ENCODE data around the gene ZNF414. TPM values are rescaled to one million over a fixed set of nuclear protein-coding genes. Genes with fewer than 3 reads are reported as not detected.

The ZNF414 gene
- polyA plus RNA-seq, 2 of the 4 experiments (the other 2 are of a cell fraction), result 2.8 to 22.1 TPM

- no peak for TF ChIP-seq ZC3H11A (IDR thresholded peaks at IDR 0.05)
- TF ChIP-seq MAX (IDR thresholded peaks at IDR 0.05), result no peak
- TF ChIP-seq BCL3 (IDR thresholded peaks at IDR 0.05), result no peak
- no peak for TF ChIP-seq CBX8 (IDR thresholded peaks at IDR 0.05)
- TF ChIP-seq CHD4 (IDR thresholded peaks at IDR 0.05; ENCODE audit: borderline replicate concordance), result no peak
- no peak for TF ChIP-seq E2F6 (IDR thresholded peaks at IDR 0.05; ENCODE audit: borderline replicate concordance, low read depth)
- FAIRE-seq (no peak), DNase-seq (ENCODE audit: low read depth in 1 of 2, low spot score in 1 of 2) (no peak), ATAC-seq (no peak)
- ChIA-PET CTCF (interaction anchor here (0.6 to 3.7 kb wide), 5 partner anchors 16 to 149 kb away, joined by 3 to 26 read pairs (median 4); partner anchors contain the start of gene ANGPTL4), POLR2A (no interaction called here)
- H3K4me3 ChIP-seq, result no peak overlapping the region
- 89% methylated on average over 7 of the region's 7 CpGs for WGBS (ENCODE audit: missing lambda C conversion rate)
- no peak overlapping the region for H3K4me2 ChIP-seq
- no peaks in the 10 kb centered on the region for H3K9me3 ChIP-seq
- H3K4me1 ChIP-seq, result peaks cover 10% of the 10 kb centered on the region; the same call in 2 of the 3 replicates
- H3K27ac ChIP-seq, result no peak overlapping the region
Measured at GRCh38 chr19:8503510-8503909, 10.5 kb downstream of the ZNF414 start.

- Histone ChIP-seq H3K9me3 (no peaks in the 10 kb centered on the region), H3K4me3 (no peak overlapping the region), H3K4me1 (peaks cover 10% of the 10 kb centered on the region; the same call in 2 of the 3 replicates), H3K4me2 (no peak overlapping the region), H3K27ac (no peak overlapping the region)
- TF ChIP-seq CBX2 (IDR thresholded peaks at IDR 0.05; ENCODE audit: borderline replicate concordance, low read depth) (no peak), NR3C1 (IDR thresholded peaks at IDR 0.05) (no peak), ZSCAN20 (CRISPR knock-in tag; IDR thresholded peaks at IDR 0.05) (no peak), HOXB13 (CRISPR knock-in tag; IDR thresholded peaks at IDR 0.05; ENCODE audit: low read depth) (no peak)
- no peak for DNase-seq (ENCODE audit: low read depth in 1 of 2, low spot score in 1 of 2)
- no peak for ATAC-seq
- POLR2A ChIA-PET, result no interaction called here
- CTCF ChIA-PET, result no interaction called here
- no peak for FAIRE-seq
- WGBS (ENCODE audit: missing lambda C conversion rate), result 86% methylated on average over 9 of the region's 14 CpGs
Measured at GRCh38 chr19:8501981-8502380, 12.0 kb downstream of the ZNF414 start.

- no peak overlapping the region for H3K4me2 ChIP-seq
- FAIRE-seq (no peak), DNase-seq (ENCODE audit: low read depth in 1 of 2, low spot score in 1 of 2) (no peak), ATAC-seq (no peak)
- H3K9me3 ChIP-seq, result no peaks in the 10 kb centered on the region
- H3K4me3 ChIP-seq, result no peak overlapping the region
- TF ChIP-seq GATA3 (IDR thresholded peaks at IDR 0.05; ENCODE audit: borderline replicate concordance) (no peak), MYC (IDR thresholded peaks at IDR 0.05; ENCODE audit: borderline replicate concordance, low read length) (no peak), MAX (IDR thresholded peaks at IDR 0.05) (no peak), TFCP2L1 (CRISPR knock-in tag; IDR thresholded peaks at IDR 0.05) (no peak), RFX5 (IDR thresholded peaks at IDR 0.05) (no peak), CBX2 (IDR thresholded peaks at IDR 0.05; ENCODE audit: borderline replicate concordance, low read depth) (no peak), CBX8 (IDR thresholded peaks at IDR 0.05) (no peak), BCL3 (IDR thresholded peaks at IDR 0.05) (no peak), ELK1 (IDR thresholded peaks at IDR 0.05; ENCODE audit: low read depth, low read length) (no peak), RAD21 (conservative IDR thresholded peaks at IDR 0.05 in 1 of 2, IDR thresholded peaks at IDR 0.05 in 1 of 2) (no peak), HEYL (CRISPR knock-in tag; IDR thresholded peaks at IDR 0.05) (no peak), SREBF2 (IDR thresholded peaks at IDR 0.05) (no peak), HES2 (IDR thresholded peaks at IDR 0.05) (no peak)
- POLR2A ChIA-PET, result no interaction called here
- CTCF ChIA-PET, result interaction anchor here (0.7 kb wide), 1 partner anchor 193 kb away, joined by 3 read pairs; no protein-coding TSS in a partner anchor
- WGBS (ENCODE audit: missing lambda C conversion rate), result 93% methylated on average over 6 of the region's 6 CpGs
- H3K27ac ChIP-seq, result no peak overlapping the region
- H3K4me1 ChIP-seq, result peaks cover 8% of the 10 kb centered on the region; the same call in 2 of the 3 replicates
Measured at GRCh38 chr19:8501516-8501915, 12.5 kb downstream of the ZNF414 start.

Measured in A549 (cell line).